ENCODE measurements around the gene NKAIN2. TPM values are rescaled to one million over a fixed set of nuclear protein-coding genes. Genes with fewer than 3 reads are reported as not detected.
"Not testable (repeated sequence)": the region's sequence is repeated elsewhere in the genome, so short reads cannot be mapped to it uniquely, and the experiment has no call there.

Gene NKAIN2
- total RNA-seq, 1 experiment from 2014 or later = not detected

DNA sequence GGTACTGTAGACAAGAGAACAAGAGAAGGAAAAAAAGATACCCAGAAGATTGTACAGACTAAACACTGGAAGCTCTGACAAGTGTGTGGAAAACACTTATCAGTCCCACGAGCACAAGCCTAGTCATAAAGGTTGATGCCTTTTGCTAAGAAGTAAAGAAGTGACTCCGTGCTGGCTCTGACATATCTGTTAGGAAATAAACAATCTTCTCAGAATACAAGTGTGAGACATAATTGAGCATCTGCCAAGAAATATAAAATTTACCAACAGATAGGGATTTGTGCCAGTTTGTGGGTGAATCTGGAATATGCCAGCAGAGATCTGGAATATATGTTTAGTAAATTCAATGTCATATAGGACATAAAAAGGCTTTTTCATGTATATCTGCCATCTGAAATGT is 899.9 kb downstream of the NKAIN2 start:
- no peak for TF ChIP-seq CBX3 (IDR thresholded peaks at IDR 0.05; ENCODE audit: low read depth)
- TF ChIP-seq FOSL1 (IDR thresholded peaks at IDR 0.05; ENCODE audit: low read depth) = no peak
- no peak for TF ChIP-seq SRF (IDR thresholded peaks at IDR 0.05; ENCODE audit: low read depth)
- TF ChIP-seq CEBPB (IDR thresholded peaks at IDR 0.05; ENCODE audit: low read depth) = no peak
- no peak for TF ChIP-seq YY1 (IDR thresholded peaks at IDR 0.05; ENCODE audit: extremely low read depth, insufficient replicate concordance, low read depth, low read length)
- TF ChIP-seq TCF7L2 (IDR thresholded peaks at IDR 0.05; ENCODE audit: borderline replicate concordance, extremely low read depth, insufficient read depth, insufficient read length) = no peak
- TF ChIP-seq ZFX (IDR thresholded peaks at IDR 0.05) = no peak
- TF ChIP-seq, protein P1, sequence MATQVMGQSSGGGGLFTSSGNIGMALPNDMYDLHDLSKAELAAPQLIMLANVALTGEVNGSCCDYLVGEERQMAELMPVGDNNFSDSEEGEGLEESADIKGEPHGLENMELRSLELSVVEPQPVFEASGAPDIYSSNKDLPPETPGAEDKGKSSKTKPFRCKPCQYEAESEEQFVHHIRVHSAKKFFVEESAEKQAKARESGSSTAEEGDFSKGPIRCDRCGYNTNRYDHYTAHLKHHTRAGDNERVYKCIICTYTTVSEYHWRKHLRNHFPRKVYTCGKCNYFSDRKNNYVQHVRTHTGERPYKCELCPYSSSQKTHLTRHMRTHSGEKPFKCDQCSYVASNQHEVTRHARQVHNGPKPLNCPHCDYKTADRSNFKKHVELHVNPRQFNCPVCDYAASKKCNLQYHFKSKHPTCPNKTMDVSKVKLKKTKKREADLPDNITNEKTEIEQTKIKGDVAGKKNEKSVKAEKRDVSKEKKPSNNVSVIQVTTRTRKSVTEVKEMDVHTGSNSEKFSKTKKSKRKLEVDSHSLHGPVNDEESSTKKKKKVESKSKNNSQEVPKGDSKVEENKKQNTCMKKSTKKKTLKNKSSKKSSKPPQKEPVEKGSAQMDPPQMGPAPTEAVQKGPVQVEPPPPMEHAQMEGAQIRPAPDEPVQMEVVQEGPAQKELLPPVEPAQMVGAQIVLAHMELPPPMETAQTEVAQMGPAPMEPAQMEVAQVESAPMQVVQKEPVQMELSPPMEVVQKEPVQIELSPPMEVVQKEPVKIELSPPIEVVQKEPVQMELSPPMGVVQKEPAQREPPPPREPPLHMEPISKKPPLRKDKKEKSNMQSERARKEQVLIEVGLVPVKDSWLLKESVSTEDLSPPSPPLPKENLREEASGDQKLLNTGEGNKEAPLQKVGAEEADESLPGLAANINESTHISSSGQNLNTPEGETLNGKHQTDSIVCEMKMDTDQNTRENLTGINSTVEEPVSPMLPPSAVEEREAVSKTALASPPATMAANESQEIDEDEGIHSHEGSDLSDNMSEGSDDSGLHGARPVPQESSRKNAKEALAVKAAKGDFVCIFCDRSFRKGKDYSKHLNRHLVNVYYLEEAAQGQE (IDR thresholded peaks at IDR 0.05; ENCODE audit: low read depth) = no peak
- TF ChIP-seq EZH2phosphoT487 (IDR thresholded peaks at IDR 0.05; ENCODE audit: borderline replicate concordance) = no peak
- no peak for TF ChIP-seq POLR2A (IDR thresholded peaks at IDR 0.05; ENCODE audit: borderline replicate concordance, extremely low read depth, insufficient read depth, insufficient read length)
- TF ChIP-seq POLR2AphosphoS5 (IDR thresholded peaks at IDR 0.05; ENCODE audit: low read depth, low read length) = no peak
- TF ChIP-seq ELF1 (IDR thresholded peaks at IDR 0.05; ENCODE audit: borderline replicate concordance, low read depth) = no peak
- no peak for TF ChIP-seq RAD21 (IDR thresholded peaks at IDR 0.05; ENCODE audit: low read depth)
- no peak for TF ChIP-seq SP1 (IDR thresholded peaks at IDR 0.05; ENCODE audit: low read depth)
- no peaks in the 10 kb centered on the region for H3K36me3 ChIP-seq (ENCODE audit: control insufficient read depth in 1 of 2, insufficient read depth in 2 of 2, low read length in 2 of 2)
- H3K9me3 ChIP-seq (ENCODE audit: control insufficient read depth in 1 of 2, insufficient read depth in 1 of 2, low read depth in 1 of 2, low read length in 2 of 2) = no peaks in the 10 kb centered on the region
- no peaks in the 10 kb centered on the region for H4K20me1 ChIP-seq (ENCODE audit: insufficient read depth)
- H3K4me2 ChIP-seq (ENCODE audit: low read length) = no peak overlapping the region
- H3K9ac ChIP-seq (ENCODE audit: low read length) = no peak overlapping the region
- H3K4me3 ChIP-seq (replicated peaks in 1 of 2; ENCODE audit: low read depth in 1 of 2, low read length in 2 of 2) = no peak overlapping the region
- no peak for ATAC-seq
- no peaks in the 10 kb centered on the region for H3K79me2 ChIP-seq (ENCODE audit: insufficient read depth, low read length)
- DNase-seq (ENCODE audit: low read depth, low spot score) = no peak
- no peaks in the 10 kb centered on the region for H3K9me2 ChIP-seq (ENCODE audit: insufficient read depth)
- no peaks in the 10 kb centered on the region; the same call in 1 of the 2 replicates for H3K27me3 ChIP-seq (ENCODE audit: insufficient read depth, low read length)
- ChIA-PET RAD21 (ENCODE audit: low non-redundant PET in 1 of 2, low total read pairs in 2 of 2, uncharacterized antibody in 2 of 2, unreplicated experiment in 2 of 2) (no interaction called here), CTCF (no interaction called here), POLR2A (no interaction called here)
- BruUV-seq (replicated peaks) = no TSS peak
- no peak overlapping the region for H2AFZ ChIP-seq (ENCODE audit: low read depth, low read length, poor library complexity, severe bottlenecking)
- no peaks in the 10 kb centered on the region for H3K4me1 ChIP-seq (ENCODE audit: control insufficient read depth in 1 of 2, insufficient read depth in 2 of 2, low read length in 2 of 2)
- no peak overlapping the region for H3K27ac ChIP-seq (ENCODE audit: low read depth, low read length)
- intact Hi-C loops (cut with micrococcal nuclease) = loop anchor here (5.0 kb wide), 1 partner anchor 34 kb away; no protein-coding TSS in a partner anchor

DNA sequence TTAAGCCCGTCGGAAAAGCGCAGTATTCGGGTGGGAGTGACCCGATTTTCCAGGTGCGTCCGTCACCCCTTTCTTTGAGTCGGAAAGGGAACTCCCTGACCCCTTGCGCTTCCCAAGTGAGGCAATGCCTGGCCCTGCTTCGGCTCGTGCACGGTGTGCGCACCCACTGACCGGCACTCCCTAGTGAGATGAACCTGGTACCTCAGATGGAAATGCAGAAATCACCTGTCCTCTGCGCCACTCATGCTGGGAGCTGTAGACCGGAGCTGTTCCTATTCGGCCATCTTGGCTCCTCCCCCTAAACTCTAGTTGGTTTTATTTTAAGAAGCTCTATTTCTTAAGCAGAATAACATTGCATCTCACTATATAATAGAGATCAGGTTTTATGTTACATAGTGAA is 908.9 kb downstream of the NKAIN2 start:
- DNase-seq (ENCODE audit: low read depth, low spot score); H2AFZ ChIP-seq (ENCODE audit: low read depth, low read length, poor library complexity, severe bottlenecking); H3K79me2 ChIP-seq (ENCODE audit: insufficient read depth, low read length); H3K36me3 ChIP-seq (ENCODE audit: control insufficient read depth in 1 of 2, insufficient read depth in 2 of 2, low read length in 2 of 2); H3K27ac ChIP-seq (ENCODE audit: low read depth, low read length); H3K9ac ChIP-seq (ENCODE audit: low read length); H3K9me3 ChIP-seq (ENCODE audit: control insufficient read depth in 1 of 2, insufficient read depth in 1 of 2, low read depth in 1 of 2, low read length in 2 of 2); intact Hi-C loops (cut with micrococcal nuclease); RAD21 ChIA-PET (ENCODE audit: low non-redundant PET in 1 of 2, low total read pairs in 2 of 2, uncharacterized antibody in 2 of 2, unreplicated experiment in 2 of 2); H4K20me1 ChIP-seq (ENCODE audit: insufficient read depth); POLR2A ChIA-PET; H3K4me1 ChIP-seq (ENCODE audit: control insufficient read depth in 1 of 2, insufficient read depth in 2 of 2, low read length in 2 of 2); H3K4me3 ChIP-seq (replicated peaks in 1 of 2; ENCODE audit: low read depth in 1 of 2, low read length in 2 of 2); BruUV-seq (replicated peaks); H3K4me2 ChIP-seq (ENCODE audit: low read length); ATAC-seq; H3K9me2 ChIP-seq (ENCODE audit: insufficient read depth); CTCF ChIA-PET: not testable (repeated sequence)
- peaks cover 18% of the 10 kb centered on the region for H3K27me3 ChIP-seq (ENCODE audit: insufficient read depth, low read length)
